Spleen (tissue), 7 donors: ENCODE measurements around the gene TCF7L2.

Experiments used
- CTCF ChIP-seq, 11 experiments: fragments of 200-600 bp in 7 of 11; fragments of 450-650 bp in 4 of 11; sonication (generic) in 4 of 11; IDR thresholded peaks in 8 of 11; conservative IDR thresholded peaks in 3 of 11; 1 replicate in 7 of 11; 2 replicates in 4 of 11; pipeline versions ENCODE4 v1.4.0 to v1.8.0; 2016 to 2021; ENCODE audit warnings: antibody characterized with exemption in 11 of 11, inconsistent platforms in 4 of 11, mild to moderate bottlenecking in 1 of 11
- POLR2A ChIP-seq, 3 donors: fragments of 450-650 bp; IDR thresholded peaks; one replicate each; pipeline ENCODE4 v1.5.1; 2017; ENCODE audit warnings: antibody characterized with exemption in 3 of 3, mild to moderate bottlenecking in 1 of 3
- POLR2AphosphoS5 ChIP-seq, 3 donors: sonication (generic); formaldehyde crosslinking; IDR thresholded peaks; one replicate each; pipeline ENCODE4 v1.5.1; 2017; ENCODE audit warnings: antibody characterized with exemption in 3 of 3
- donor health status: DM: no; HTN: no; CAD: no; lungs with moderate emphysema.
- donor health status: DM: no; HTN: no; CAD: no.
- donor health status: DM: no; HTN: no; CAD: no.

GRCh38 chr10:113167702-113168101, 217.7 kb downstream of the TCF7L2 start:
- no peak for TF ChIP-seq CTCF (IDR thresholded peaks at IDR 0.05 in 8 of 11, conservative IDR thresholded peaks at IDR 0.05 in 3 of 11)
- TF ChIP-seq POLR2AphosphoS5 (IDR thresholded peaks at IDR 0.05): no peak
- no peak for TF ChIP-seq POLR2A (IDR thresholded peaks at IDR 0.05)
